ENCODE measurements around the gene BAMBI.

DNA sequence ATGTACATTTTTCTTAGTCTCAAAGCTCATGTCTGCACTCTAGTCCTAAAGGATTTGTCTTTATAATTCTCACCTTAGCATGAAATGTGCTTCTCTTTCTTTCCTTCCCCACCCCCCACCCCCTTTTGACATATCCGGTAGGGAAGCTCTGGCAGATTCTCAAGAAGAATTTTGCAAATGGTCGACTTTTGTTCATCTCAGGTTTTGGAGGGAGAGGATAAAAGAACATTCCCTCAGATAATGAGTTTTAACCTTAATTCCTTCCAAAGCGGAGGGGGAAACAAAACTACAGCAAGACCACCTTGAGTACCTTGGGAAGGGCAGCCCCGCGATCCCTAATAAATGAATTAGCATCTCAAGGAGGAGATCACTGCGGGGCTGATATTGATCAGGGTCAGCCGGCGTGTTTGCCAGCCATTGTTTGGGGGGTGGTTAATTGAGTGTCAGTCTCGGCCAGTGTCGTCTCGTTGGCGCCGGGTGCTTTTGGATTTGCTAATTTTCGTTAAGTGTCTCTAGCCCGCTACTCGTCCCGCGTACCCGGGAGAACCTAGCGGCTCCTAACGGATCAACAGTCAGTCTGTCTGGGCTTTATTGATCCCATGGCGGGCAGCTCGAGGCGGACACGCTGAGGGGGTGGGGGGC lies 874 bp upstream of the BAMBI start:
- TF ChIP-seq, protein P1, sequence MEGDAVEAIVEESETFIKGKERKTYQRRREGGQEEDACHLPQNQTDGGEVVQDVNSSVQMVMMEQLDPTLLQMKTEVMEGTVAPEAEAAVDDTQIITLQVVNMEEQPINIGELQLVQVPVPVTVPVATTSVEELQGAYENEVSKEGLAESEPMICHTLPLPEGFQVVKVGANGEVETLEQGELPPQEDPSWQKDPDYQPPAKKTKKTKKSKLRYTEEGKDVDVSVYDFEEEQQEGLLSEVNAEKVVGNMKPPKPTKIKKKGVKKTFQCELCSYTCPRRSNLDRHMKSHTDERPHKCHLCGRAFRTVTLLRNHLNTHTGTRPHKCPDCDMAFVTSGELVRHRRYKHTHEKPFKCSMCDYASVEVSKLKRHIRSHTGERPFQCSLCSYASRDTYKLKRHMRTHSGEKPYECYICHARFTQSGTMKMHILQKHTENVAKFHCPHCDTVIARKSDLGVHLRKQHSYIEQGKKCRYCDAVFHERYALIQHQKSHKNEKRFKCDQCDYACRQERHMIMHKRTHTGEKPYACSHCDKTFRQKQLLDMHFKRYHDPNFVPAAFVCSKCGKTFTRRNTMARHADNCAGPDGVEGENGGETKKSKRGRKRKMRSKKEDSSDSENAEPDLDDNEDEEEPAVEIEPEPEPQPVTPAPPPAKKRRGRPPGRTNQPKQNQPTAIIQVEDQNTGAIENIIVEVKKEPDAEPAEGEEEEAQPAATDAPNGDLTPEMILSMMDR (IDR thresholded peaks at IDR 0.05; ENCODE audit: low read length), result no peak
- TF ChIP-seq EZH2 (optimal IDR thresholded peaks at IDR 0.05; ENCODE audit: low read depth, low read length), result no peak
- TF ChIP-seq EZH2phosphoT487 (IDR thresholded peaks at IDR 0.05; ENCODE audit: low read length), result no peak
